Cardiac muscle cell (in vitro differentiated cells and primary cell): ENCODE results near the gene TFB2M. TPM values are rescaled to one million over a fixed set of nuclear protein-coding genes. Genes with fewer than 3 reads are reported as not detected.
A peak's percentile ranks its signal among the peaks of the same experiment; 100 is the strongest.
"Not testable (repeated sequence)": the region's sequence is repeated elsewhere in the genome, so short reads cannot be mapped to it uniquely, and the experiment has no call there.

Source experiments
- DNase-seq, 2 donors: peaks; one replicate each; pipeline versions ENCODE4 v3.0.0 to v3.0.0-alpha.2; 2010 to 2017; ENCODE audit warnings: low read depth in 1 of 2, low spot score in 1 of 2
- H3K27ac ChIP-seq: fragments of 200-600 bp; sonication (generic); 2 replicates; pipeline ENCODE4 v1.5.1; 2016
- H3K27me3 ChIP-seq: fragments of 200-600 bp; sonication (generic); 2 replicates; pipeline ENCODE4 v1.6.0; 2016; ENCODE audit warnings: control low read depth
- H3K36me3 ChIP-seq: fragments of 200-600 bp; sonication (generic); 2 replicates; pipeline ENCODE4 v1.5.1; 2016; ENCODE audit warnings: control low read depth
- H3K4me1 ChIP-seq: fragments of 200-600 bp; sonication (generic); 2 replicates; pipeline ENCODE4 v1.8.1; 2017; ENCODE audit warnings: low read depth, mild to moderate bottlenecking, mixed run types
- H3K4me3 ChIP-seq: fragments of 200-600 bp; sonication (generic); 2 replicates; pipeline ENCODE4 v1.5.1; 2016; ENCODE audit warnings: mild to moderate bottlenecking
- H3K9me3 ChIP-seq: fragments of 200-600 bp; sonication (generic); 2 replicates; pipeline ENCODE4 v1.5.1; 2017; ENCODE audit warnings: low read depth, mild to moderate bottlenecking, control low read depth
- CTCF ChIP-seq: IDR thresholded peaks from 2 replicates; pipeline ENCODE4 v1.5.1; 2012; ENCODE audit warnings: low read depth, mild to moderate bottlenecking, low read length
- polyA plus RNA-seq: library from polyadenylated mRNA; unstranded; fragments of >200 nt; fragmentation: Nextera tagmentation; extraction: Ambion mirVana; gene quantifications from 2 replicates; pipeline ENCODE4 v1.2.1, GENCODE V29; 2016
- total RNA-seq: library from RNA; depleted of rRNA; stranded (reverse); fragments of >200 nt; gene quantifications from 2 replicates; pipeline ENCODE4 v1.2.3, GENCODE V29; 2016

TFB2M gene
- total RNA-seq (5.7 and 7.3 TPM in 2 replicates), polyA plus RNA-seq (9.4 and 12.0 TPM in 2 replicates)

GRCh38 chr1:246566128-246566812, at the start of gene TFB2M, which contains the start of gene CNST:
Gene TFB2M (minus strand): TSS chr1:246566261. CDS start chr1:246566138, 123 bp downstream.
Gene CNST (plus strand): TSS chr1:246566456. CDS start chr1:246591563, 25,107 bp downstream.
- Histone ChIP-seq H3K4me1 (peaks cover 3% of the 10 kb centered on the region), H3K36me3 (no peaks in the 10 kb centered on the region), H3K27ac (peak within 1 kb of the TSS; percentile 85), H3K4me3 (peak within 1 kb of the TSS; percentile 78), H3K9me3 (no peaks in the 10 kb centered on the region), H3K27me3 (no peaks in the 10 kb centered on the region)
- TF ChIP-seq CTCF: no peak
- DNase-seq: peak; percentile 99

GRCh38 chr1:246613096-246613758, 47.2 kb upstream of the TFB2M start:
- H3K4me3 ChIP-seq: no peak overlapping the region
- no peaks in the 10 kb centered on the region for H3K27me3 ChIP-seq
- H3K27ac ChIP-seq: no peak overlapping the region
- no peaks in the 10 kb centered on the region for H3K4me1 ChIP-seq
- H3K36me3 ChIP-seq: no peaks in the 10 kb centered on the region
- no peaks in the 10 kb centered on the region for H3K9me3 ChIP-seq
- DNase-seq: no peak
- TF ChIP-seq CTCF: no peak

GRCh38 chr1:246609632-246610031, 43.6 kb upstream of the TFB2M start:
- no peak for TF ChIP-seq CTCF
- Histone ChIP-seq H3K27ac (no peak overlapping the region), H3K4me1 (no peaks in the 10 kb centered on the region), H3K27me3 (no peaks in the 10 kb centered on the region), H3K9me3 (no peaks in the 10 kb centered on the region), H3K36me3 (no peaks in the 10 kb centered on the region), H3K4me3 (no peak overlapping the region)
- DNase-seq: peak in 1 of 2 donors; percentile 20

- H3K4me3 ChIP-seq: no peak overlapping the region
- H3K4me1 ChIP-seq: no peaks in the 10 kb centered on the region
- H3K27ac ChIP-seq: no peak overlapping the region
- DNase-seq: peak in 1 of 2 donors; percentile 95
- TF ChIP-seq CTCF: peak; percentile 23
- no peaks in the 10 kb centered on the region for H3K36me3 ChIP-seq
- H3K27me3 ChIP-seq: no peaks in the 10 kb centered on the region
- H3K9me3 ChIP-seq: no peaks in the 10 kb centered on the region
These were observed 42.7 kb upstream of the TFB2M start for GRCh38 chr1:246608616-246609376.

GRCh38 chr1:246607462-246607861, 41.4 kb upstream of the TFB2M start:
- Histone ChIP-seq H3K4me1 (no peaks in the 10 kb centered on the region), H3K27me3 (no peaks in the 10 kb centered on the region), H3K36me3 (no peaks in the 10 kb centered on the region), H3K9me3 (no peaks in the 10 kb centered on the region), H3K4me3 (no peak overlapping the region), H3K27ac (no peak overlapping the region)
- TF ChIP-seq CTCF: no peak
- DNase-seq: no peak

- not testable (repeated sequence) for H3K4me1 ChIP-seq, H3K27ac ChIP-seq, H3K9me3 ChIP-seq, H3K36me3 ChIP-seq, DNase-seq, H3K4me3 ChIP-seq, H3K27me3 ChIP-seq
These were observed 39.2 kb upstream of the TFB2M start for GRCh38 chr1:246605231-246605630.
